ENCODE results near the gene ATG9A.

Gene ATG9A, protein sequence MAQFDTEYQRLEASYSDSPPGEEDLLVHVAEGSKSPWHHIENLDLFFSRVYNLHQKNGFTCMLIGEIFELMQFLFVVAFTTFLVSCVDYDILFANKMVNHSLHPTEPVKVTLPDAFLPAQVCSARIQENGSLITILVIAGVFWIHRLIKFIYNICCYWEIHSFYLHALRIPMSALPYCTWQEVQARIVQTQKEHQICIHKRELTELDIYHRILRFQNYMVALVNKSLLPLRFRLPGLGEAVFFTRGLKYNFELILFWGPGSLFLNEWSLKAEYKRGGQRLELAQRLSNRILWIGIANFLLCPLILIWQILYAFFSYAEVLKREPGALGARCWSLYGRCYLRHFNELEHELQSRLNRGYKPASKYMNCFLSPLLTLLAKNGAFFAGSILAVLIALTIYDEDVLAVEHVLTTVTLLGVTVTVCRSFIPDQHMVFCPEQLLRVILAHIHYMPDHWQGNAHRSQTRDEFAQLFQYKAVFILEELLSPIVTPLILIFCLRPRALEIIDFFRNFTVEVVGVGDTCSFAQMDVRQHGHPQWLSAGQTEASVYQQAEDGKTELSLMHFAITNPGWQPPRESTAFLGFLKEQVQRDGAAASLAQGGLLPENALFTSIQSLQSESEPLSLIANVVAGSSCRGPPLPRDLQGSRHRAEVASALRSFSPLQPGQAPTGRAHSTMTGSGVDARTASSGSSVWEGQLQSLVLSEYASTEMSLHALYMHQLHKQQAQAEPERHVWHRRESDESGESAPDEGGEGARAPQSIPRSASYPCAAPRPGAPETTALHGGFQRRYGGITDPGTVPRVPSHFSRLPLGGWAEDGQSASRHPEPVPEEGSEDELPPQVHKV

DNA sequence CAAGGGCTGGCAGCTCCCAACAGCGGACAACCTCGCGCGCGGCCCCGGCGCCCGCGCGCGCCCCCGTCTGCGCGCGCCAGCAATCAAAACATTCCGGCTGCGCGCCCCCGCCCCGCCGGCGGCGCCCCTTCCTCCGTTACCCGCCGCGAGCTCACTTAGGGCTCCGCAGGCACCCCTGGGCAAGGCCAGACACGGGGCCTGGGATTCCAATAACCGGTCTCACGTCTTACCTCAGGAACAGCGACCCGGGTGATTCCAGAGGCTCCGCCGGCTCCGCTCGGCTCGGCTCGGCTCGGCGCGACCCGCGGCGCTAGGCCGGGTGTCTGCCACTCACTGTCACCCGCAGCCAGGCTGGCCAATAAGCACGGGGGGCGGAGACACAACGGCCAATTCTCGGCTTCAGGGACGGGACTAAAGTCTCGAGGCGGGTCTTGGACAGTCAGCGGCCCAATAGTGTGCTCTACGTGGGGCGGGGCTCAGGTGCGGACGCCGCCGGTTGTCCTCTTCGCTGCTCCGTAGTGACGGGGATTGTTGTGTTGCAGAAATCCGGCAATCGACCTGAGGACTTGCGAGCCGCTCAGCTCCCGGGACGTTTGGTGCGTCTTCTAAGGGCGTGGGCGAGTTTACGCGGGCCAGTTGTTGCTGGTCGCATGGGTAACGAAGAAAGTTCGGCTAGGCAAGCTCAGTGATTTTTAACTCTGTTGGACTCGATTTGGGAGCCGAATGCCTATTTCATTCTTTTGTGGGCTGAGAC, at the start of gene ATG9A, which contains the start of gene ANKZF1:
TSS of gene ATG9A (minus strand) at position 332 of the 754 bp plus-strand sequence. CDS start 1,612 bp downstream, outside the sequence.
TSS of gene ANKZF1 (plus strand) at position 502 of the 754 bp plus-strand sequence. CDS start 452 bp downstream, outside the sequence.
- peak; percentile 97 for TF ChIP-seq FOXP2 (optimal IDR thresholded peaks at IDR 0.05; ENCODE audit: control extremely low read depth, extremely low read length, insufficient read depth)
- peak; percentile 92 for TF ChIP-seq POLR2AphosphoS5 (IDR thresholded peaks at IDR 0.05; ENCODE audit: borderline replicate concordance, low read depth, low read length)
- no peak for TF ChIP-seq EZH2 (IDR thresholded peaks at IDR 0.05)
- Histone ChIP-seq H3K27ac (peak within 1 kb of the TSS; percentile 73; the same call in 1 of the 2 replicates), H3K4me3 (peak within 1 kb of the TSS; percentile 92), H3K9ac (ENCODE audit: insufficient read length) (peak within 1 kb of the TSS; percentile 97), H3K9me3 (ENCODE audit: low read depth, low read length) (no peaks in the 10 kb centered on the region), H3K36me3 (ENCODE audit: insufficient read depth, low read length) (peaks cover 43% of the 10 kb centered on the region)
- peak; percentile 84 for DNase-seq (ENCODE audit: low read depth, low spot score)

DNA sequence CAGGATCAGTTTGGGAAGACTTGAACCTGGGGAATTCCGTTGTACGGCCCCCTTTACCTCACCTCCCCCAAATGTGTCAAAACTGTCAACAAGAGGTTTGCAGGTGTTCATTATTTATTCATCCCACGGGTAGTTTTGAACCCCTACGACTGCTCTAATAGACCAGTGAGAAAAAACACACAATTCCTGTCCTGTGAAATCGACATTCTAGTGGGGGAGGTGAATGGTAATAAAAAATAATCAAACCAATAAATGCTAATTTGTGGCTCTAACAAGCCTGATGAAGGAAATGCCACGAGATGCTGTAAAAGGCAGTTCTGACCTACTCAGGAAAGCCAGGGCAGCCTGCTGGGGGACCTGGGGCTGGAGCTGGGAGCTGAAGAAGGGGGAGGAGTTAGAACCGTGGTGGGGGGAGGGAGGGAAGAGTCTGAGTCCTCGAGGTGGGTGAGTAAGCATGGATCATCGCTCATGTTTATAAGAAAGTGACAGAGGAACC, 49.3 kb upstream of the ATG9A start:
- Histone ChIP-seq H3K4me3 (peak overlapping the region; percentile 83), H3K9me3 (ENCODE audit: low read depth, low read length) (no peaks in the 10 kb centered on the region), H3K9ac (ENCODE audit: insufficient read length) (peak overlapping the region; percentile 72), H3K36me3 (ENCODE audit: insufficient read depth, low read length) (peaks cover 4% of the 10 kb centered on the region; the same call in 1 of the 2 replicates), H3K27ac (peak overlapping the region; percentile 89)
- TF ChIP-seq POLR2AphosphoS5 (IDR thresholded peaks at IDR 0.05; ENCODE audit: borderline replicate concordance, low read depth, low read length) (no peak), FOXP2 (optimal IDR thresholded peaks at IDR 0.05; ENCODE audit: control extremely low read depth, extremely low read length, insufficient read depth) (no peak), EZH2 (IDR thresholded peaks at IDR 0.05) (no peak)
- no peak for DNase-seq (ENCODE audit: low read depth, low spot score)

DNA sequence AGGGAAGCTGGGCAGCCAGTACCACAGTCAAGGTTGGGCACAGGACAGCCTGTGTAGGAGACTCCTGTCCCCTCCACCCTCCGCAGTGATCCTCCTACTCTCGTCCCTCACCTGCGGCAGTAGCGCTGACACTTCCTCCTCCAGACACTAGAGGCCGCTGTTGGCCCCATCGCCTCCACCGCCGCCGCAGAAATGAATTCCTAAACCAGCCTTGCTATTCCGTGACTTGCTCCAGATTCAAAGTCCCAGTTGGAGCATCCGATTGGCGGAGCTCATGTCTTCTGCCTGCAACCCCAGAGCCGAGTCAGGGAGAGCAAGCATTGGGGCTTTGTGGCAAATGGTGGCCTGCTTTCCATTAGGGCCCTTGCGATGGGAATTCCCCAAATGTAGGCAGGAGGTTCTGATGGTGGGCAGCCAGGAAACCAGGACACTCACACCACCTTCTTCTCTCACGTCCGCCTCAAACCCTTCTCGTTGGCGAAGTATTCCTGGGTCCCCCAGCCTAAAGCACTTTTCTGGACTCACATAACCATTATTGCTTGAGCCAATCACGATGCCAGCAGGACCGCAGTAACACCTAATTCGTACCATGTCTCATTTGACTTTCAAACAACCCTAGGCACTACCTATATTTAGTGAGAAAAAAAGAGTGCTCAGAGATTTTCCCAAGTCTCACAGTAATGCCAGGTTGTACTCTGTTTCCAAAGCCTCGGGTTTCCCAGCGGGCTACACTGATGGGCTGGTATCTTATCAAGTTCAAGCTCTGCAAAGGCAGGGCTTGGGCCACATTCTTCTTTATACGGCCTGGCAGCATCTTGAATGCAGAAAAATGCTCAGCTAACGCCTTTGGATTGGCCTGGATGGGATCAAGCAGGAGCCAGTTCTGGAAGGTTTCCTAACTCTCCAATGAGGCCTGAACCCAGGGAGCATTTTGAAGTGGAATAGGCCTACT, 48.5 kb upstream of the ATG9A start:
- Histone ChIP-seq H3K27ac (peak overlapping the region; percentile 89), H3K36me3 (ENCODE audit: insufficient read depth, low read length) (peaks cover 4% of the 10 kb centered on the region; the same call in 1 of the 2 replicates), H3K9ac (ENCODE audit: insufficient read length) (peak overlapping the region; percentile 72), H3K4me3 (peak overlapping the region; percentile 83), H3K9me3 (ENCODE audit: low read depth, low read length) (no peaks in the 10 kb centered on the region)
- peak; percentile 34 for DNase-seq (ENCODE audit: low read depth, low spot score)
- TF ChIP-seq FOXP2 (optimal IDR thresholded peaks at IDR 0.05; ENCODE audit: control extremely low read depth, extremely low read length, insufficient read depth), result no peak
- TF ChIP-seq EZH2 (IDR thresholded peaks at IDR 0.05), result no peak
- no peak for TF ChIP-seq POLR2AphosphoS5 (IDR thresholded peaks at IDR 0.05; ENCODE audit: borderline replicate concordance, low read depth, low read length)

DNA sequence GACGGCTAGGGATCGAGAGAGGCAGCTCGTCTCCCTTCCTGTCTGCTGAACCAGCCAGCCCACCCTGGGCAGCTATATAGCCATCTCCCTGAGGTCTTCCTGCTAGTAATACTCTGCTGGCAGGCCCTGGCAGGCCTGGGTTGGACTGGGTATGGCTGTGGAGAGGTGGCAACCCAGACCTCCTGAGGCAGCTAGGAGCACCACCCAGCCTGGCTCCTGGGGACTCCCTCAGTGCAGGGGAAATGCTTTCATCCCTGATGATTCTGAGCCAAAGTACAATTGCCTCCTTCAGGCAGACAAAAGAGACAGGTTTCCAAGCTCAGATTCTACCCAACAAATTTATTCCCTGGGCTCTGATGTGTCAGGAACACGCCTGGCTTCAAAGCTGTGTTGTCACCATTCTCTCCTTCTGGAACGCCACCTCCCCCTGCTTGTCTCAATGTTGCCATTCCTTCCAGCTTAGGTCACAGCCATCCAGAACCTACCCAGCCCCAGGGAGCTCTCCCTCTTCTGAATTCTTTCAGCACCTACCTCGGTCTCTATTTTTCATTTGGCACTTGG, 45.0 kb upstream of the ATG9A start:
- peak overlapping the region; percentile 48 for H3K9ac ChIP-seq (ENCODE audit: insufficient read length)
- H3K4me3 ChIP-seq, result no peak overlapping the region
- no peak for DNase-seq (ENCODE audit: low read depth, low spot score)
- no peak overlapping the region for H3K27ac ChIP-seq
- no peaks in the 10 kb centered on the region for H3K9me3 ChIP-seq (ENCODE audit: low read depth, low read length)
- H3K36me3 ChIP-seq (ENCODE audit: insufficient read depth, low read length), result no peaks in the 10 kb centered on the region
- no peak for TF ChIP-seq POLR2AphosphoS5 (IDR thresholded peaks at IDR 0.05; ENCODE audit: borderline replicate concordance, low read depth, low read length)
- TF ChIP-seq EZH2 (IDR thresholded peaks at IDR 0.05), result no peak
- TF ChIP-seq FOXP2 (optimal IDR thresholded peaks at IDR 0.05; ENCODE audit: control extremely low read depth, extremely low read length, insufficient read depth), result no peak

DNA sequence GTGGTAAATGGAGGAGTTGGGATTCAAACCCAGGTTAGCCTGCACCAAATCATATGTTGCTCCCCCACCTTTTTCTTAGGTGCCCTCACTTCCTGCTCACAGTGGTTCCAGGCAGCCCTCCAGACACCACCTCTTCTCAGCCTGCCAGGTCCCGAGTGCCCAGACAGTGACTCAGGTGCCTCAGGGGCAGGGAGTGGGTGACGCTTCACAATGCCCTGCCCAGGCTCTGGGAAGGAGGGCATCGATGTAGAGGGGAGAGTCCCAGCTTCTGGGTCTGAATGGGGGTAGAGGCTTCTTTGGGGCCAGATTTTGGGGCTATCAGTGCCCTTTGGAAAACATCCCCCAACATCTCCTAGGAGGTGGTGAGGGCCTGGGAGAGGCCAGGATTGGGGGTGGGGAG, 44.5 kb upstream of the ATG9A start:
- H3K9ac ChIP-seq (ENCODE audit: insufficient read length), result no peak overlapping the region
- DNase-seq (ENCODE audit: low read depth, low spot score), result no peak
- H3K36me3 ChIP-seq (ENCODE audit: insufficient read depth, low read length), result no peaks in the 10 kb centered on the region
- no peaks in the 10 kb centered on the region for H3K9me3 ChIP-seq (ENCODE audit: low read depth, low read length)
- H3K4me3 ChIP-seq, result no peak overlapping the region
- TF ChIP-seq POLR2AphosphoS5 (IDR thresholded peaks at IDR 0.05; ENCODE audit: borderline replicate concordance, low read depth, low read length), result no peak
- no peak for TF ChIP-seq EZH2 (IDR thresholded peaks at IDR 0.05)
- TF ChIP-seq FOXP2 (optimal IDR thresholded peaks at IDR 0.05; ENCODE audit: control extremely low read depth, extremely low read length, insufficient read depth), result no peak
- no peak overlapping the region for H3K27ac ChIP-seq

DNA sequence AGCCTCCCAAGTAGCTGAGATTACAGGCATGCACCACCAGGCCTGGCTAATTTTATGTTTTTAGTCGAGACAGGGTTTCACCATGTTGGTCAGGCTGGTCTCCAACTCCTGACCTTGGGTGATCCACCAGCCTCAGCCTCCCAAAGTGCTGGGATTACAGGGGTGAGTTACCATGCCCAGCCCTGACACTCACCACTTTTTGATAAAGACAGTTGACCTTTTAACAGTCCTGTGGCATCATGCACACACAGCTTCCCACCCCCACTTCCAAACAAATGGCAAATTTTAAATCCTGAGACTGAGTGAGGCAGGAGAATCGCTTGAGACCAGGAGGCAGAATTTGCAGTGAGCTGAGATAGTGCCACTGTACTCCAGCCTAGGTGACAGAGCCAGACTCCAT, 43.6 kb upstream of the ATG9A start:
- Histone ChIP-seq H3K27ac (no peak overlapping the region), H3K9me3 (ENCODE audit: low read depth, low read length) (no peaks in the 10 kb centered on the region), H3K9ac (ENCODE audit: insufficient read length) (no peak overlapping the region), H3K36me3 (ENCODE audit: insufficient read depth, low read length) (no peaks in the 10 kb centered on the region), H3K4me3 (no peak overlapping the region)
- DNase-seq (ENCODE audit: low read depth, low spot score), result no peak
- TF ChIP-seq FOXP2 (optimal IDR thresholded peaks at IDR 0.05; ENCODE audit: control extremely low read depth, extremely low read length, insufficient read depth), result no peak
- TF ChIP-seq EZH2 (IDR thresholded peaks at IDR 0.05), result no peak
- TF ChIP-seq POLR2AphosphoS5 (IDR thresholded peaks at IDR 0.05; ENCODE audit: borderline replicate concordance, low read depth, low read length), result no peak

Data from SK-N-MC (cell line).